RWPE2 (cell line): ENCODE results near the gene NDFIP2.

ENCODE experiments used
- ATAC-seq: fragments of 200-7000 bp; cut with Tn5 transposase; 3 replicates; pipeline ENCODE4 v1.9.1; 2021; ENCODE audit warnings: low read depth
- DNase-seq: peaks from one replicate; pipeline ENCODE4 v3.0.0-alpha.2; 2020; ENCODE audit warnings: low spot score
- H3K27ac ChIP-seq: fragments of 450-650 bp; 2 replicates; pipeline ENCODE4 v1.5.1; 2017; ENCODE audit warnings: mild to moderate bottlenecking; ENCODE audit not compliant: poor library complexity, severe bottlenecking
- H3K27me3 ChIP-seq: fragments of 250-450 bp; sonication (Bioruptor Pico); 2 replicates; pipeline ENCODE4 v1.5.1; 2021; ENCODE audit warnings: mild to moderate bottlenecking, moderate library complexity; ENCODE audit not compliant: insufficient read depth, poor library complexity, severe bottlenecking
- H3K36me3 ChIP-seq: fragments of 250-450 bp; sonication (Bioruptor Pico); 2 replicates; pipeline ENCODE4 v1.5.1; 2020; ENCODE audit warnings: low read depth, mild to moderate bottlenecking, moderate library complexity
- H3K4me1 ChIP-seq: fragments of 250-450 bp; sonication (Bioruptor Pico); 2 replicates; pipeline ENCODE4 v1.5.1; 2021; ENCODE audit warnings: mild to moderate bottlenecking, moderate library complexity; ENCODE audit not compliant: insufficient read depth, poor library complexity, severe bottlenecking
- H3K4me3 ChIP-seq: fragments of 250-450 bp; sonication (Bioruptor Pico); 2 replicates; pipeline ENCODE4 v1.5.1; 2021; ENCODE audit warnings: mild to moderate bottlenecking, moderate library complexity; ENCODE audit not compliant: severe bottlenecking
- H3K9me3 ChIP-seq: fragments of 250-450 bp; sonication (Bioruptor Pico); 2 replicates; pipeline ENCODE4 v1.5.1; 2021; ENCODE audit warnings: mild to moderate bottlenecking, moderate library complexity; ENCODE audit not compliant: severe bottlenecking
- CTCF ChIP-seq: fragments of 450-650 bp; IDR thresholded peaks from one replicate; pipeline ENCODE4 v1.5.1; 2017; ENCODE audit warnings: mild to moderate bottlenecking, moderate library complexity; ENCODE audit not compliant: poor library complexity, severe bottlenecking

Gene NDFIP2

GRCh38 chr13:79512950-79513349, 32.0 kb downstream of the NDFIP2 start:
- H3K27ac ChIP-seq: no peak overlapping the region
- no peak for TF ChIP-seq CTCF
- H3K9me3 ChIP-seq: no peaks in the 10 kb centered on the region
- H3K27me3 ChIP-seq: no peaks in the 10 kb centered on the region
- no peaks in the 10 kb centered on the region for H3K4me1 ChIP-seq
- DNase-seq (no peak), ATAC-seq (no peak)
- peaks cover 2% of the 10 kb centered on the region; the same call in 1 of the 2 replicates for H3K36me3 ChIP-seq
- H3K4me3 ChIP-seq: no peak overlapping the region

GRCh38 chr13:79516595-79516994, 35.6 kb downstream of the NDFIP2 start:
- no peak for TF ChIP-seq CTCF
- Histone ChIP-seq H3K36me3 (peaks cover 16% of the 10 kb centered on the region), H3K9me3 (no peaks in the 10 kb centered on the region), H3K4me3 (no peak overlapping the region), H3K4me1 (peaks cover 11% of the 10 kb centered on the region), H3K27me3 (no peaks in the 10 kb centered on the region), H3K27ac (no peak overlapping the region)
- no peak for ATAC-seq
- no peak for DNase-seq

- H3K9me3 ChIP-seq: no peaks in the 10 kb centered on the region
- H3K36me3 ChIP-seq: peaks cover 40% of the 10 kb centered on the region
- H3K4me1 ChIP-seq: peaks cover 12% of the 10 kb centered on the region
- H3K27me3 ChIP-seq: no peaks in the 10 kb centered on the region
- no peak for TF ChIP-seq CTCF
- ATAC-seq (peak; percentile 48; the same call in 2 of the 3 replicates), DNase-seq (no peak)
- peak overlapping the region; percentile 32 for H3K27ac ChIP-seq
- H3K4me3 ChIP-seq: no peak overlapping the region
These were observed 38.3 kb downstream of the NDFIP2 start for GRCh38 chr13:79519255-79519654.

GRCh38 chr13:79522583-79522982, 41.6 kb downstream of the NDFIP2 start:
- Histone ChIP-seq H3K36me3 (peaks cover 59% of the 10 kb centered on the region), H3K9me3 (no peaks in the 10 kb centered on the region), H3K4me3 (no peak overlapping the region), H3K27me3 (no peaks in the 10 kb centered on the region), H3K27ac (no peak overlapping the region), H3K4me1 (peaks cover 32% of the 10 kb centered on the region)
- no peak for ATAC-seq
- no peak for DNase-seq
- TF ChIP-seq CTCF: no peak

- DNase-seq (no peak), ATAC-seq (peak; percentile 97)
- H3K36me3 ChIP-seq: peaks cover 67% of the 10 kb centered on the region
- TF ChIP-seq CTCF: no peak
- peak overlapping the region; percentile 46 for H3K27ac ChIP-seq
- no peaks in the 10 kb centered on the region for H3K9me3 ChIP-seq
- H3K27me3 ChIP-seq: no peaks in the 10 kb centered on the region
- no peak overlapping the region for H3K4me3 ChIP-seq
- peaks cover 38% of the 10 kb centered on the region for H3K4me1 ChIP-seq
These were observed 44.3 kb downstream of the NDFIP2 start for GRCh38 chr13:79525064-79525857.
